Neutrophil (primary cell): Measurements from ENCODE around the gene DAB1.
"Not testable (repeated sequence)": the region's sequence is repeated elsewhere in the genome, so short reads cannot be mapped to it uniquely, and the experiment has no call there.

Source experiments
- H3K27ac ChIP-seq: fragments of 200-600 bp; sonication (generic); 2 replicates; pipeline ENCODE4 v1.5.1; 2016; ENCODE audit warnings: mild to moderate bottlenecking, moderate library complexity
- H3K27me3 ChIP-seq: fragments of 200-600 bp; sonication (generic); 2 replicates; pipeline ENCODE4 v1.6.0; 2016; ENCODE audit warnings: mild to moderate bottlenecking
- H3K36me3 ChIP-seq: fragments of 200-600 bp; sonication (generic); 2 replicates; pipeline ENCODE4 v1.5.1; 2017
- H3K4me1 ChIP-seq, 2 experiments: fragments of 200-600 bp in 1 of 2; sonication (generic) in 1 of 2; 1 replicate in 1 of 2; 2 replicates in 1 of 2; pipeline versions ENCODE4 v1.5.1 to v1.6.1; 2013 to 2016; ENCODE audit warnings: low read depth in 1 of 2, low read length in 1 of 2, mild to moderate bottlenecking in 1 of 2, moderate library complexity in 1 of 2; ENCODE audit not compliant: control insufficient read depth in 1 of 2, insufficient read depth in 1 of 2
- H3K4me3 ChIP-seq, 2 experiments: fragments of 200-600 bp in 1 of 2; sonication (generic) in 1 of 2; 1 replicate in 1 of 2; 2 replicates in 1 of 2; pipeline ENCODE4 v1.5.1; 2013 to 2016; ENCODE audit warnings: low read depth in 1 of 2, low read length in 1 of 2, mild to moderate bottlenecking in 1 of 2, moderate library complexity in 1 of 2
- H3K9me3 ChIP-seq: fragments of 200-600 bp; sonication (generic); 2 replicates; pipeline ENCODE4 v1.5.1; 2016
- CTCF ChIP-seq: fragments of 200-600 bp; sonication (generic); IDR thresholded peaks from 2 replicates; pipeline ENCODE4 v1.5.1; 2016; ENCODE audit warnings: antibody characterized with exemption

Gene DAB1

GRCh38 chr1:57345916-57346315, 77.9 kb downstream of the DAB1 start:
- no peak for TF ChIP-seq CTCF
- H3K9me3 ChIP-seq: no peaks in the 10 kb centered on the region
- no peaks in the 10 kb centered on the region for H3K36me3 ChIP-seq
- no peaks in the 10 kb centered on the region for H3K4me1 ChIP-seq
- no peak overlapping the region for H3K27ac ChIP-seq
- no peaks in the 10 kb centered on the region for H3K27me3 ChIP-seq
- no peak overlapping the region for H3K4me3 ChIP-seq

GRCh38 chr1:57344265-57344664, 79.6 kb downstream of the DAB1 start:
- Histone ChIP-seq H3K27ac (no peak overlapping the region), H3K4me3 (no peak overlapping the region), H3K36me3 (no peaks in the 10 kb centered on the region), H3K4me1 (no peaks in the 10 kb centered on the region), H3K9me3 (no peaks in the 10 kb centered on the region), H3K27me3 (no peaks in the 10 kb centered on the region)
- TF ChIP-seq CTCF: no peak

- H3K27me3 ChIP-seq, H3K36me3 ChIP-seq, H3K27ac ChIP-seq, H3K4me1 ChIP-seq, H3K4me3 ChIP-seq, H3K9me3 ChIP-seq: not testable (repeated sequence)
Observed at GRCh38 chr1:57343298-57343915, 80.5 kb downstream of the DAB1 start.

GRCh38 chr1:57341721-57342120, 82.1 kb downstream of the DAB1 start:
- no peak for TF ChIP-seq CTCF
- Histone ChIP-seq H3K36me3 (no peaks in the 10 kb centered on the region), H3K4me1 (no peaks in the 10 kb centered on the region), H3K27me3 (no peaks in the 10 kb centered on the region), H3K9me3 (no peaks in the 10 kb centered on the region), H3K4me3 (no peak overlapping the region), H3K27ac (no peak overlapping the region)

- no peaks in the 10 kb centered on the region for H3K27me3 ChIP-seq
- no peaks in the 10 kb centered on the region for H3K36me3 ChIP-seq
- no peaks in the 10 kb centered on the region for H3K9me3 ChIP-seq
- no peaks in the 10 kb centered on the region for H3K4me1 ChIP-seq
- H3K4me3 ChIP-seq: no peak overlapping the region
- no peak overlapping the region for H3K27ac ChIP-seq
- no peak for TF ChIP-seq CTCF
Observed at GRCh38 chr1:57340334-57341070, 83.4 kb downstream of the DAB1 start.

- Histone ChIP-seq H3K4me3 (no peak overlapping the region), H3K27me3 (no peaks in the 10 kb centered on the region), H3K36me3 (no peaks in the 10 kb centered on the region), H3K4me1 (no peaks in the 10 kb centered on the region), H3K9me3 (no peaks in the 10 kb centered on the region), H3K27ac (no peak overlapping the region)
- no peak for TF ChIP-seq CTCF
Observed at GRCh38 chr1:57337623-57338022, 86.2 kb downstream of the DAB1 start.
